Kidney (tissue), 22 donors: Measurements from ENCODE around the gene BSX. TPM values are rescaled to one million over a fixed set of nuclear protein-coding genes. Genes with fewer than 3 reads are reported as not detected.

Source experiments
- DNase-seq, 5 donors: peaks; one replicate each; pipeline ENCODE4 v3.0.0-alpha.2; 2013 to 2020
- FAIRE-seq: peaks from 2 replicates; lab custom pipeline; 2012; peaks lifted over from hg19 to GRCh38; lab: Jason Lieb, UNC
- H3K27ac ChIP-seq, 2 donors: one replicate each; pipeline ENCODE4 v1.7.0; 2013; ENCODE audit warnings: low read depth in 2 of 2, low read length in 2 of 2, inconsistent platforms in 1 of 2
- H3K27me3 ChIP-seq: one replicate; pipeline ENCODE4 v1.7.1; 2013; ENCODE audit warnings: low read length, inconsistent platforms; ENCODE audit not compliant: control insufficient read depth, insufficient read depth
- H3K36me3 ChIP-seq, 3 donors: one replicate each; pipeline versions ENCODE4 v1.7.0 to v1.7.1; 2013; ENCODE audit warnings: low read length in 3 of 3, control low read depth in 1 of 3, inconsistent platforms in 1 of 3; ENCODE audit not compliant: insufficient read depth in 3 of 3, control insufficient read depth in 2 of 3
- H3K4me1 ChIP-seq, 3 donors: one replicate each; pipeline versions ENCODE4 v1.7.0 to v1.7.1; 2013; ENCODE audit warnings: low read length in 3 of 3, inconsistent platforms in 1 of 3, low read depth in 1 of 3; ENCODE audit not compliant: control insufficient read depth in 2 of 3, insufficient read depth in 2 of 3
- H3K4me3 ChIP-seq, 3 donors: one replicate each; pipeline versions ENCODE4 v1.7.0 to v1.8.1; 2013; ENCODE audit warnings: low read length in 3 of 3, control low read depth in 1 of 3, inconsistent platforms in 1 of 3
- H3K9ac ChIP-seq, 3 donors: one replicate each; pipeline versions ENCODE4 v1.7.0 to v1.7.1; 2013; ENCODE audit warnings: low read length in 3 of 3, control low read depth in 1 of 3, inconsistent platforms in 1 of 3
- H3K9me3 ChIP-seq, 3 donors: one replicate each; pipeline versions ENCODE4 v1.7.0 to v1.7.1; 2013; ENCODE audit warnings: low read length in 3 of 3, control low read depth in 1 of 3, inconsistent platforms in 1 of 3; ENCODE audit not compliant: control insufficient read depth in 2 of 3, insufficient read depth in 1 of 3
- intact Hi-C: fragments of 100-400 bp; cut with DNase I; formaldehyde crosslinking; loops from one replicate; pipeline ENCODE4 v1.11.1; 2022
- long read RNA-seq, 10 donors: library from polyadenylated mRNA in 1 of 10; unstranded in 1 of 10; transcript quantifications; one replicate each; pipeline ENCODE4 v2.0.0 and lab custom pipeline, GENCODE V29; 2021 to 2026
- polyA plus RNA-seq: library from polyadenylated mRNA; stranded (reverse); fragments of 350-450 nt; fragmentation: Illumina TruSeq; extraction: RNeasy Lipid Tissue Mini Kit (QIAGEN cat#74804); gene quantifications from one replicate; pipeline ENCODE4 v1.2.3, GENCODE V29; 2014; ENCODE audit warnings: low read depth, low replicate concordance; ENCODE audit not compliant: insufficient read depth
- total RNA-seq: library from RNA; stranded (reverse); fragmentation: NEBNext Ultra II Directional; extraction: Animal tissue kit (Norgen Biotek cat#: 25700); gene quantifications from one replicate; pipeline ENCODE4 v1.2.1, GENCODE V29; 2021
- TF ChIP-seq, protein P1 (sequence below): IDR thresholded peaks from 3 replicates; pipeline ENCODE4 v1.5.1; 2012; ENCODE audit warnings: mild to moderate bottlenecking, moderate library complexity, borderline replicate concordance; ENCODE audit not compliant: insufficient read depth; ENCODE audit errors: extremely low read depth
- donor health status: control.
- donor health status: control.
- donor health status: control.
- donor health status: control.
- donor health status: control.
- donor health status: DM: yes; HTN: yes; CAD: no.
- donor health status: Normal renal cell carcinoma (clear cell type).

The BSX gene
- total RNA-seq (not detected), polyA plus RNA-seq (not detected)
- long read RNA-seq, donor 1 = 0 reads
- long read RNA-seq, donor 2 = 0 reads
- long read RNA-seq, donor 3 = 0 reads
- long read RNA-seq, donor 4 = 0 reads
- long read RNA-seq, donor 5 = 0 reads
- long read RNA-seq, donor 6 = 0 reads
- long read RNA-seq, donor 7 = 0 reads
- long read RNA-seq, donor 8 = 0 reads
- long read RNA-seq, donor 9 = 0 reads
- long read RNA-seq, donor 10 = 0 reads

DNA sequence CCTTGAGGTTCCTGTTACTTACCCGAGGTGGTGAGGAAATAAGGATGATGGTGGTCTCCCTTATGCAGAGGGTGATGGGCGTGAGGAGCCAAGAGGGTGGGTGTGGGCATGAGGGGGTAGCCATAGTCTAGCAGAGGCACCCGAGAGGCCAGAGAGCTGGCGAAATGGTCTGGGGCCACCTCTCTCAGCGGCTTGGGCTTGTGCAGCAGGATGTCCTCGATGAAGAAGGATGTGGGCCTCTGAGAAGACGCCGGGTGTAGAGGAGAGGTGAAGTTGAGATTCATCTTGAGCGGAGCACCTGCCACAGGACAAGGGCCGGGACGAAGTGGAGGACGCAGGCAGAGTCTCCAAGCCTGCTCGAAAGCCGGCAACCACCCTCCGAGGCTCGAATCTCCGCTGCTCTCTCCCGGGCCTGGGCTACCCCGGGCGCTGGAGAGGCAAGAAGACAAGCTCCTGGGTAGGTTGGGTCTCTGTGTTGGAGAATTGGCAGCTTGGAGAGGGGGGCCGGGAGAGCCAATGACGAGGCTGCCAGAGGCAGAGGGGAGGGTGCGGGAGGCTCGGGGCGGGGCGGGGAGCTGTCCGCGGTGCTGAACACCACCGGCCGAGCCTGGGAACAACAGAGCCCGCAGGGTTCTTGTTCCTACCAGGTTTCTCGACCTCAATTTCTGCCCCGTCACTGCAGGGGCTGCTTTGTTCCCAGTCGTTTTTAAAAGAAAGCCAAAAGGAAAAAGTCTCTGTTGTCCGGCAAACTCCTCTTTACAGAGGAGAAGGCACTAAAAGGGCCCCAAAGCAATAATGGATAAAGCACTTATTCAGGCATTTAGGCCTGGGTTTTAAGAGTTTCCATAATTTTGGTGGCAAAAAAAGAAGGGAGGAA lies at the start of gene BSX:
BSX (minus strand) TSS at position 447 of the 877 bp plus-strand sequence; CDS start at position 284, 163 bp downstream.
- H3K27ac ChIP-seq = no peak within 1 kb of the TSS
- H3K9me3 ChIP-seq = no peaks in the 10 kb centered on the region
- peaks cover 0 to 14% (median 0%) of the 10 kb centered on the region in 3 donors for H3K4me1 ChIP-seq
- FAIRE-seq = no peak
- H3K9ac ChIP-seq = no peak within 1 kb of the TSS
- no peak within 1 kb of the TSS for H3K4me3 ChIP-seq
- H3K36me3 ChIP-seq = no peaks in the 10 kb centered on the region
- intact Hi-C loops = no loop called here
- TF ChIP-seq, protein P1, sequence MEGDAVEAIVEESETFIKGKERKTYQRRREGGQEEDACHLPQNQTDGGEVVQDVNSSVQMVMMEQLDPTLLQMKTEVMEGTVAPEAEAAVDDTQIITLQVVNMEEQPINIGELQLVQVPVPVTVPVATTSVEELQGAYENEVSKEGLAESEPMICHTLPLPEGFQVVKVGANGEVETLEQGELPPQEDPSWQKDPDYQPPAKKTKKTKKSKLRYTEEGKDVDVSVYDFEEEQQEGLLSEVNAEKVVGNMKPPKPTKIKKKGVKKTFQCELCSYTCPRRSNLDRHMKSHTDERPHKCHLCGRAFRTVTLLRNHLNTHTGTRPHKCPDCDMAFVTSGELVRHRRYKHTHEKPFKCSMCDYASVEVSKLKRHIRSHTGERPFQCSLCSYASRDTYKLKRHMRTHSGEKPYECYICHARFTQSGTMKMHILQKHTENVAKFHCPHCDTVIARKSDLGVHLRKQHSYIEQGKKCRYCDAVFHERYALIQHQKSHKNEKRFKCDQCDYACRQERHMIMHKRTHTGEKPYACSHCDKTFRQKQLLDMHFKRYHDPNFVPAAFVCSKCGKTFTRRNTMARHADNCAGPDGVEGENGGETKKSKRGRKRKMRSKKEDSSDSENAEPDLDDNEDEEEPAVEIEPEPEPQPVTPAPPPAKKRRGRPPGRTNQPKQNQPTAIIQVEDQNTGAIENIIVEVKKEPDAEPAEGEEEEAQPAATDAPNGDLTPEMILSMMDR = no peak
- H3K27me3 ChIP-seq = peaks cover 80% of the 10 kb centered on the region
- peak; percentile 80 to 91 (median 89) for DNase-seq

DNA sequence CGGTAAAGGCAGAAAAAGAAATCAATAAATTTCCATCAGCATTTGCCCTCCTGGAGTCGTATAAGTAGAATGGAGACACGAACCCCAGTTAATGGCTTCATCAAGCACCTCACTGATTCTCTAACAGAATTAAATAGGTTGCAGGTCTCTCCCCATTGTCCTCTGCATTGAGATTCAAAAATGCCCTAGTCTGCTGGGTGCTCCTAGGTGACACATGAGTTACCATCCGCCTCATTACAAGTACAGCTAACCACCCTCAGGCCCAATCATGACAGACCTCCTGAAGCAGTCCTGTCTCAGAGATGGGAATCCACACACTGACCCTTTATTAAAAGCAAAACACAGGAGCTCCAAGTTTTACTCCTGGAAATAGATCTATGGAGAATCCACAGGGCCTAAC lies 48.9 kb upstream of the BSX start:
- TF ChIP-seq, protein P1 = no peak
- Histone ChIP-seq H3K4me3 (no peak overlapping the region), H3K9me3 (no peaks in the 10 kb centered on the region), H3K4me1 (no peaks in the 10 kb centered on the region), H3K27ac (no peak overlapping the region), H3K9ac (no peak overlapping the region), H3K27me3 (no peaks in the 10 kb centered on the region), H3K36me3 (no peaks in the 10 kb centered on the region)
- intact Hi-C loops = no loop called here
- FAIRE-seq (no peak), DNase-seq (no peak)

DNA sequence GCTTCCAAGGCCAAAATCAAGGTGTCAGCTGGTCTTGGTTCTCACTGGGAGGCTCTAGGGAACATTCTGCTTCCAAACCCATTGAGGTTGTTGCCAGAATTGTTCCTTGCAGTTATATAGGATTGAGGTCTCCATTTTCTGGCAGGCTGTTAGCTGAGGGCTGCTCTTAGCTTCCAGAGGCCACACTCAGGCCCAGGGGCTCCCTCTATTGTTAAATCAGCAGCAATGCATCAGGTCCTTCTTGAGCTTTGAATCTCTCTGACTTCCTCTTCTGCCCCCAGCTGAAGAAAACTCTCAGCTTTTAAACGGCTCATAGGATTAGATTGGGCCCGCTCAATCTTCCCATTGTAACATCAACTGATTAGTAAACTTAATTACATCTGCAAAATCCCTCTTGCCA lies 39.3 kb upstream of the BSX start:
- no peaks in the 10 kb centered on the region for H3K9me3 ChIP-seq
- H3K36me3 ChIP-seq = no peaks in the 10 kb centered on the region
- intact Hi-C loops = loop anchor here (10.0 kb wide), 1 partner anchor 156 kb away; no protein-coding TSS in a partner anchor
- no peak overlapping the region for H3K4me3 ChIP-seq
- no peak overlapping the region for H3K9ac ChIP-seq
- DNase-seq (peak in 2 of 5 donors; percentile 29 to 45), FAIRE-seq (no peak)
- no peaks in the 10 kb centered on the region for H3K4me1 ChIP-seq
- no peak overlapping the region for H3K27ac ChIP-seq
- H3K27me3 ChIP-seq = no peaks in the 10 kb centered on the region
- TF ChIP-seq, protein P1 = peak; percentile 45
